ENCODE data around the gene KCNH8. TPM values are rescaled to one million over a fixed set of nuclear protein-coding genes. Genes with fewer than 3 reads are reported as not detected.

KCNH8 gene
- total and polyA plus RNA-seq, 5 donors: 0.11 to 0.31 (median 0.14) TPM

DNA sequence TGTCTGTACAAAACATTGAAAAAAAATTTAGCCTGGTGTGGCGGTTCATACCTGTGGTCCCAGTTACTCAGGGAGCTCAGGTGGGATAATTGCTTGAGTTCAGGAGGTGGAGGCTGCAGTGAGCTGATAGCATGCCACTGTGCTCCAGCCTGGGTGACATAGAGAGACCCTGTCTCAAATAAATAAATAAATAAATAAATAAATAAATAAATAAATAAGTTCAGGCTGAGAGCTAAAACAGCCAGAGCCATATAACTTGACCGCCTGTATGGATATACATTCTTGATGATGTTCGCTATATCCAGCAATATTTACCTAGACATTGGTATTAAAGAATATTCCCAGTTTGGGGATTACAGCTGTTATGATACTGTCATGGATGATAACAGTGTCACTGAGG is 146.9 kb downstream of the KCNH8 start:
- Histone ChIP-seq H3K9me3 (ENCODE audit: control insufficient read depth, low read length) (no peaks in the 10 kb centered on the region), H3K4me3 (ENCODE audit: low read length) (no peak overlapping the region), H3K27ac (ENCODE audit: low read length) (no peak overlapping the region), H3K4me1 (ENCODE audit: control insufficient read depth, insufficient read depth, low read length) (no peaks in the 10 kb centered on the region), H3K27me3 (ENCODE audit: control insufficient read depth, insufficient read depth) (no peaks in the 10 kb centered on the region)
- intact Hi-C loops (cut with DNase I): no loop called here
- no peak for ATAC-seq
- 95% methylated on average over 3 of the region's 3 CpGs for WGBS
- DNase-seq: no peak

GRCh38 chr3:19331931-19332330 is 183.6 kb downstream of the KCNH8 start:
- ATAC-seq (no peak), DNase-seq (no peak)

GRCh38 chr3:19334120-19334519 is 185.8 kb downstream of the KCNH8 start:
- Histone ChIP-seq H3K4me1 (ENCODE audit: control insufficient read depth, insufficient read depth, low read length) (no peaks in the 10 kb centered on the region), H3K9me3 (ENCODE audit: control insufficient read depth, low read length) (no peaks in the 10 kb centered on the region), H3K4me3 (ENCODE audit: low read length) (no peak overlapping the region), H3K27me3 (ENCODE audit: control insufficient read depth, insufficient read depth) (no peaks in the 10 kb centered on the region), H3K27ac (ENCODE audit: low read length) (no peak overlapping the region)
- 68% methylated on average over 6 of the region's 6 CpGs for WGBS
- intact Hi-C loops (cut with DNase I): no loop called here
- ATAC-seq (no peak), DNase-seq (no peak)

More at GRCh38 chr3:19331931-19332330, 183.6 kb downstream of the KCNH8 start:
- Histone ChIP-seq H3K4me3 (ENCODE audit: low read length) (no peak overlapping the region), H3K9me3 (ENCODE audit: control insufficient read depth, low read length) (no peaks in the 10 kb centered on the region), H3K27ac (ENCODE audit: low read length) (no peak overlapping the region), H3K27me3 (ENCODE audit: control insufficient read depth, insufficient read depth) (no peaks in the 10 kb centered on the region), H3K4me1 (ENCODE audit: control insufficient read depth, insufficient read depth, low read length) (no peaks in the 10 kb centered on the region)
- 87% methylated on average over 2 of the region's 2 CpGs for WGBS
- intact Hi-C loops (cut with DNase I): no loop called here

DNA sequence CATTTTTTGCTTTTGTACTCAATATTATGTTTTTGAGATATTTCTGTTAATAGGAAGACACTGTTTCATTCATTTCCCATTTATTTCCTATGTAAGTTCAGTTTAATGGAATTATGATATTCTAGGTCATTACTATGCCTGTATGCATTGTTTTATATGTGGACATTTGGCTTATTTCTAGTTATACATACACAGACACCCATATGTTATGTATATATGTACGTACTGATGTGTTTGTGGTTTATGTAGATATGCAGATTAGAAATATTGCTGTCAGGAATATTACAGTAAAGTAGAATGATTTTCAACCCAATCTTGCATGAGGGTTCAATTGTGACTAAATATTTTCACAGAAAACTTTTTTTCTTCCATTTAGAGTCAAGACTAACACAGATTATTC is 190.5 kb downstream of the KCNH8 start:
- no peaks in the 10 kb centered on the region for H3K9me3 ChIP-seq (ENCODE audit: control insufficient read depth, low read length)
- no peaks in the 10 kb centered on the region for H3K4me1 ChIP-seq (ENCODE audit: control insufficient read depth, insufficient read depth, low read length)
- WGBS: 85% methylated on average over 1 of the region's 1 CpG
- no peaks in the 10 kb centered on the region for H3K27me3 ChIP-seq (ENCODE audit: control insufficient read depth, insufficient read depth)
- H3K4me3 ChIP-seq (ENCODE audit: low read length): no peak overlapping the region
- intact Hi-C loops (cut with DNase I): no loop called here
- DNase-seq: no peak
- H3K27ac ChIP-seq (ENCODE audit: low read length): no peak overlapping the region
- no peak for ATAC-seq

DNA sequence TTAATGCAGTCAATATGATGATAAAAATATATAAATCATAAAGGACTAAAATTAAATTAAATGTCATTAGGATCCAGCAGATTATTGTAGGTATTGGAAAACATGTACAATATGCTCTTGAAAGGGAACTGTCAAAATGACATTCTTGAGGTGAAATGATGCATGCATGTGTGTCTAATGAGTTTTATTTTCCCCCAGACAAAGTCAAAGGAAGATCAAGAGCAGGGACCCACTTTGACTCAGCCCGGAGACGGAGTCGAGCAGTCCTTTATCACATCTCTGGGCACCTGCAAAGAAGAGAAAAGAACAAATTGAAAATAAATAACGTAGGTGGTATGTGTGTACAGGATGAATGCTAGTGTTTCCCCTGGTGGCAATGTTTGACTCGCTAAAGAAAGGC is 194.1 kb downstream of the KCNH8 start:
- H3K4me1 ChIP-seq (ENCODE audit: control insufficient read depth, insufficient read depth, low read length): no peaks in the 10 kb centered on the region
- H3K9me3 ChIP-seq (ENCODE audit: control insufficient read depth, low read length): no peaks in the 10 kb centered on the region
- H3K27me3 ChIP-seq (ENCODE audit: control insufficient read depth, insufficient read depth): no peaks in the 10 kb centered on the region
- H3K27ac ChIP-seq (ENCODE audit: low read length): no peak overlapping the region
- intact Hi-C loops (cut with DNase I): loop anchor here in 1 of 4 donors (10.0 kb wide), 1 partner anchor 522 kb away; no protein-coding TSS in a partner anchor
- WGBS: 78% methylated on average over 5 of the region's 5 CpGs
- no peak for ATAC-seq
- no peak for DNase-seq
- H3K4me3 ChIP-seq (ENCODE audit: low read length): no peak overlapping the region

- no peak overlapping the region for H3K27ac ChIP-seq (ENCODE audit: low read length)
- H3K9me3 ChIP-seq (ENCODE audit: control insufficient read depth, low read length): no peaks in the 10 kb centered on the region
- DNase-seq: no peak
- intact Hi-C loops (cut with DNase I): loop anchor here in 1 of 4 donors (10.0 kb wide), 1 partner anchor 518 kb away; no protein-coding TSS in a partner anchor
- ATAC-seq: no peak
- WGBS: 51% methylated on average over 1 of the region's 1 CpG
- H3K4me1 ChIP-seq (ENCODE audit: control insufficient read depth, insufficient read depth, low read length): no peaks in the 10 kb centered on the region
- H3K27me3 ChIP-seq (ENCODE audit: control insufficient read depth, insufficient read depth): no peaks in the 10 kb centered on the region
- H3K4me3 ChIP-seq (ENCODE audit: low read length): no peak overlapping the region
Measured at GRCh38 chr3:19346759-19347158, 198.4 kb downstream of the KCNH8 start.

- DNase-seq: no peak
- intact Hi-C loops (cut with DNase I): loop anchor here in 1 of 4 donors (10.0 kb wide), 1 partner anchor 517 kb away; no protein-coding TSS in a partner anchor
- H3K4me3 ChIP-seq (ENCODE audit: low read length): no peak overlapping the region
Measured at GRCh38 chr3:19347671-19348070, 199.4 kb downstream of the KCNH8 start.

DNA sequence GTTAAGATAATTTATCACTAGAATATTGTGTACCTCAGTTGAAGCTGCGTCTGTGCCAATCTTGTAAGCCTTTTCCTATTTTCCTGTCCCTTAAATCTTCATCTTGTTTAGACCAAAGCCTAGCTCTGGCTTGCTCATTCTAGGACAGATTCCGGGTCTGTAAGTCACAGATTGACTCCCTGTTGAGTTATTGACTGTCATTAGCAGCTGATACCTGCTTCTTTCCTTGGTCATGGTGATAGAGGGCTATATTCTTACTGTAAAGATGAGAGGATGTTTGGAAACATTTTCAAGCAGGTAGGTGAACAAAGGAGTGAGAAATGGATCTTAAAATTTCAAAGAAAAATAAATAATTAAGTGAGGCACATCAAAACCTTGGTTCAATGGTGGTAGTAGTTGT is 200.2 kb downstream of the KCNH8 start:
- ATAC-seq: no peak
- no peak overlapping the region for H3K27ac ChIP-seq (ENCODE audit: low read length)
- no peak overlapping the region for H3K4me3 ChIP-seq (ENCODE audit: low read length)
- H3K4me1 ChIP-seq (ENCODE audit: control insufficient read depth, insufficient read depth, low read length): no peaks in the 10 kb centered on the region
- H3K9me3 ChIP-seq (ENCODE audit: control insufficient read depth, low read length): no peaks in the 10 kb centered on the region
- DNase-seq: no peak
- intact Hi-C loops (cut with DNase I): loop anchor here in 1 of 4 donors (10.0 kb wide), 1 partner anchor 516 kb away; no protein-coding TSS in a partner anchor
- H3K27me3 ChIP-seq (ENCODE audit: control insufficient read depth, insufficient read depth): no peaks in the 10 kb centered on the region
- whole genome bisulfite sequencing: 58% methylated on average over 2 of the region's 2 CpGs

More at GRCh38 chr3:19347671-19348070, 199.4 kb downstream of the KCNH8 start:
- Histone ChIP-seq H3K27ac (ENCODE audit: low read length) (no peak overlapping the region), H3K4me1 (ENCODE audit: control insufficient read depth, insufficient read depth, low read length) (no peaks in the 10 kb centered on the region), H3K9me3 (ENCODE audit: control insufficient read depth, low read length) (no peaks in the 10 kb centered on the region), H3K27me3 (ENCODE audit: control insufficient read depth, insufficient read depth) (no peaks in the 10 kb centered on the region)
- 35% methylated on average over 7 of the region's 7 CpGs for WGBS
- ATAC-seq: no peak

DNA sequence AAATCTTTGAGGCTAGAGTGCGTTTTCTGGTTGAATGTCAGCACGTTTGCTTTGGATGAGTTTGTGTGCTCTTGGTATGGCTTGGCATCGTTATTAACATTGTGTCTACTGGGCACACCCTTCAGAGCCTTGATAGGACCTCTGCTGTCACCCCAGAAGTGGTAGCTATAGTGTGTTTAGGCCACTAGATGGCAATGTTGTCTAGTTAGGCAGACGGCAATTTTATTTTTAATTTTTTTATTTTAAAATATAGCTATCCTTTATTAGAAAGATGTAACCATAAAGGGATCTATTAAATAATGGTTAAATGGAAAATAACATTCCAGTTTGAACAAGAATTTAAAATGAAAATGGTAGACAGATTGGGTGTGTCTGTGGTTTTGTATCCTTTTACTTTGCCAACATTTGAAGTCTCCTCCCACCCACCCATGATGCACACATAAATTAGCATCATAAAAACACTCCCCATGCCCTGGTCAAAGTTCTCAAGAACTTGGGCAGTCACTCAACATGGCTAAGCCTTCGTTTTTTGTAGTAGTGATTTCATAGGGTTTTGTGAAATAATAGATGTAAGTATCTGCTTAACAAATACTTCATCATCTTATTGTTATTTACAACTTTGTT is 200.7 kb downstream of the KCNH8 start:
- H3K27me3 ChIP-seq (ENCODE audit: control insufficient read depth, insufficient read depth): no peaks in the 10 kb centered on the region
- no peak for DNase-seq
- no peak overlapping the region for H3K27ac ChIP-seq (ENCODE audit: low read length)
- H3K9me3 ChIP-seq (ENCODE audit: control insufficient read depth, low read length): no peaks in the 10 kb centered on the region
- H3K4me1 ChIP-seq (ENCODE audit: control insufficient read depth, insufficient read depth, low read length): no peaks in the 10 kb centered on the region
- H3K4me3 ChIP-seq (ENCODE audit: low read length): no peak overlapping the region
- WGBS: 16% methylated on average over 5 of the region's 5 CpGs
- ATAC-seq: no peak
- intact Hi-C loops (cut with DNase I): loop anchor here in 1 of 4 donors (10.0 kb wide), 1 partner anchor 516 kb away; no protein-coding TSS in a partner anchor

DNA sequence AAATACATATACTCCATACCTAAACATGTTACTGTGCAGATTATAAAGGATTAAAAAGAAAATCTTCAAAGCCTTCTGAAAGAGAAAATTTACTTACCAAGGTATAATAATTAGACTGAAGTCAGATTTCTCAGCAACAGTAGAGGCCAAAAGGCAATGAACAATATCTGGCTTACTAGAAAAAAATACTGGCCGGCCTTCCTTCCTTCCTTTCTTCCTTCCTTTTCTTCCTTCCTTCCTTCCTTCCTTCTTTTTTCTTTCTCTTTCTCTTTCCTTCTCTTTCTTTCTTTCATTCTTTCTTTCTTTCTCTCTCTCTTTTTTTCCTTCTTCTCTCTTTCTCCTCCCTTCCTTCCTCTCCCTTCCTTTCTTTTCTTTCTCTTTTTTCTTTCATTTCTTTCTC is 209.6 kb downstream of the KCNH8 start:
- Histone ChIP-seq H3K4me1 (ENCODE audit: control insufficient read depth, insufficient read depth, low read length) (no peaks in the 10 kb centered on the region), H3K27ac (ENCODE audit: low read length) (no peak overlapping the region), H3K27me3 (ENCODE audit: control insufficient read depth, insufficient read depth) (no peaks in the 10 kb centered on the region), H3K9me3 (ENCODE audit: control insufficient read depth, low read length) (no peaks in the 10 kb centered on the region), H3K4me3 (ENCODE audit: low read length) (no peak overlapping the region)
- no peak for DNase-seq
- 76% methylated on average over 1 of the region's 1 CpG for WGBS
- intact Hi-C loops (cut with DNase I): no loop called here
- no peak for ATAC-seq

- no peaks in the 10 kb centered on the region for H3K4me1 ChIP-seq (ENCODE audit: control insufficient read depth, insufficient read depth, low read length)
- ATAC-seq (no peak), DNase-seq (no peak)
- H3K27ac ChIP-seq (ENCODE audit: low read length): no peak overlapping the region
- intact Hi-C loops (cut with DNase I): no loop called here
- WGBS: 83% methylated on average over 1 of the region's 1 CpG
- no peaks in the 10 kb centered on the region for H3K9me3 ChIP-seq (ENCODE audit: control insufficient read depth, low read length)
- no peaks in the 10 kb centered on the region for H3K27me3 ChIP-seq (ENCODE audit: control insufficient read depth, insufficient read depth)
- no peak overlapping the region for H3K4me3 ChIP-seq (ENCODE audit: low read length)
Measured at GRCh38 chr3:19363071-19363470, 214.8 kb downstream of the KCNH8 start.
